ENCODE results near the gene INPP4B.
"Not testable (repeated sequence)": the region's sequence is repeated elsewhere in the genome, so short reads cannot be mapped to it uniquely, and the experiment has no call there.

INPP4B gene

DNA sequence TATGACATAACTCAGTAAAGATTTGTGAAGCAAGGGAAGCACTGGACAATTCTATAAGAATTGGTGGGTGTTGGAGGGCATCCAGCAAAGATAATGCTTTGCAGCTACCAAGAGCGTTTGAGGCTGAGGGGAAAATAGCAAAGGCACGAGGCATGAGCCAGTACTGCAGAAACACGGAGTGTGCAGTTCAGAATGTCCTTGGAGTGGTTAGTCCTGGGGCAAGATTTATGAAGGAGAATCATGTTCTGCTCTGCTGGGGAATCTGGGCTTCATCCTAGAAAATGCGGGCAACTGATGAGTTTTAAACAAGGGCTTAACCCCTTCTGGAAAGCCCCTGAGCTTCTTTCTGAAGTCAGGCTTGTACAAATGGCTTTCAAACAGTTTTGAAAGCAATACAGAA is 757.2 kb downstream of the INPP4B start:
- no peak for DNase-seq (ENCODE audit: low read depth in 2 of 2)

GRCh38 chr4:142085513-142086292 is 760.4 kb downstream of the INPP4B start:
- DNase-seq (ENCODE audit: low read depth in 2 of 2) = no peak

GRCh38 chr4:142083264-142083663 is 762.8 kb downstream of the INPP4B start:
- no peak for DNase-seq (ENCODE audit: low read depth in 2 of 2)

GRCh38 chr4:142081025-142081424 is 765.1 kb downstream of the INPP4B start:
- no peak for DNase-seq (ENCODE audit: low read depth in 2 of 2)

DNA sequence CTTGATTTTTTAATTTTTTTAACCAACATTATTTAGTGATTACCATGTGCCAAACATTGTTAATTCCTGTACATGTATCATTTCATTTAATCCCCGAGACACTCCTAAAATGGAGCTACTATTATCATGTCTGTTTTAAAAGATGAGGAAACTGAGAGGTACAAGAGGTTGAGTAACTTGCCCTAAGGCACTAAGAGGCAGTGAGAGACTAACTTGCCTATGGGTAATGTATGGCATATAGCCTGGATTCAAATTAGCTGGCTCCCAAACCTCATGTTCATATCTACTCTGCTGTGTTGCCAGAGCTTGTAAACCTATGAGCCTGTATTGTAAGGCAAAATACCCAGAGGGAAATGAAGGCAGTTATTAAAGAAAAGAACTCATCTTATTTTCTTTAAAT is 766.1 kb downstream of the INPP4B start:
- no peak for DNase-seq (ENCODE audit: low read depth in 2 of 2)

DNA sequence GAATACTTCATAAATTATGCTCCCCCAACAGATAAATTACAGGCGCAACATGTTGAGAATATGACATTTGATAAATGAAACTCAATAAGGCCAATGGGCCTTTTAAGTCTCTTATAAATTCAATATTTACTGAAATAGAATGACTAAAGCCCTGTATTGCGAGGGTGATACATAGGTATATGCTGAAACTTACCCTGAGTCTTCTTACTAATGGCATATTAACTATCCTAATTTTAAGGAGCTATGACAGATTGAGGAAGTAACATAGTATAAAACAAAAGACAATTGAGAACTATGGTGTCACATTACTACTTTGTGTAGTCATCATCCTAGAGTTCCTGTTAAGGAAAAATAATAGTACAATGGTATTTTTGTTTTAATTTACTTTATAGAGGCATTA is 769.1 kb downstream of the INPP4B start:
- DNase-seq (ENCODE audit: low read depth in 2 of 2) = no peak

DNA sequence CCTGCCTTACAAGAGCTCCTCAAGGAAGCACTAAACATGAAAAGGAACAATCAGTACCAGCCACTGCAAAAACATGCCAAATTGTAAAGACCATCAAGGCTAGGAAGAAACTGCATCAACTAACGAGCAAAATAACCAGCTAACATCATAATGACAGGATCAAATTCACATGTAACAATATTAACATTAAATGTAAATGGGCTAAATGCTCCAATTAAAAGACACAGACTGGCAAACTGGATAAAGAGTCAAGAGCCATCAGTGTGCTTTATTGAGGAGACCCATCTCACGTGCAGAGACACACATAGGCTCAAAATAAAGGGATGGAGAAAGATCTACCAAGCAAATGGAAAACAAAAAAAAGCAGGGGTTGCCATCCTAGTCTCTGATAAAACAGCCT is 777.8 kb downstream of the INPP4B start:
- DNase-seq (ENCODE audit: low read depth in 2 of 2) = not testable (repeated sequence)

GRCh38 chr4:142066562-142066961 is 779.5 kb downstream of the INPP4B start:
- not testable (repeated sequence) for DNase-seq (ENCODE audit: low read depth in 2 of 2)

GRCh38 chr4:142065086-142065647 is 780.9 kb downstream of the INPP4B start:
- DNase-seq (ENCODE audit: low read depth in 2 of 2) = no peak

DNA sequence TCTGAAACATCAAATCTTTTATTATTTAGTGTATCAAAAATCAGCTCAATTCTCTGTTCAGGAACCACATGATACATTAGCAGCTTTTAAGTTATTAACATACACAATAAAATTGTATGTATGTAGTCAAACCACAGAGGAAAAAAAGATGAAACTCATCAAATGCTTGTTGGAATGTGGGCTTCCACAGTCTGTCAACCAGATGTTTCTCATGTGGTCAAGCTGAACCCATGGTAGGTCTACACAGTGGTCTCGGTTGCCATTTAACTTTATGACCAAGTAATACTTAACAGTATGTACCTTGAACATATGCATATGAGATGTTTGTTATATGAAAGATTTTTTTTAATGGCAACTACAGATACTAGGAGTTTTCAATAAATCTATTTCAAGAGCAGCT is 781.9 kb downstream of the INPP4B start:
- no peak for DNase-seq (ENCODE audit: low read depth in 2 of 2)

DNA sequence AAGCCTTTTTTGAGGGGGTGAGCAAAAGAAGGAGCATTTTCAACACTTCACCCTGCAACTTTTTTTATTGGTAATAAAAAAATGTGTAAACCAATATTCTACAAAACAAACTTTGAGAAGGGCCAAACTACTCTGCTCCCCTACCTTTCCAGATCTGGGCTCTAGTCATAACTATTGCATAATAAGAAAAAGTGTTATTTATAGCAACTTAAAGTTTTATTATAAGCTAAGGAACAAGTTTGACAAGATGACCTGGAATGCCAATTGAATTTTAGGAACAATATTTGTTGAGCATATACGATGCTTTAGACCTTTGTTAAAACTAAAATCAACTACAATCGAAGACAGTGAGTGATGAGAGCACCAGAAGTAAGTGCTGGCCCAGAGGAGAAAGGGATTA is 800.1 kb downstream of the INPP4B start:
- no peak for DNase-seq (ENCODE audit: low read depth in 2 of 2)

DNA sequence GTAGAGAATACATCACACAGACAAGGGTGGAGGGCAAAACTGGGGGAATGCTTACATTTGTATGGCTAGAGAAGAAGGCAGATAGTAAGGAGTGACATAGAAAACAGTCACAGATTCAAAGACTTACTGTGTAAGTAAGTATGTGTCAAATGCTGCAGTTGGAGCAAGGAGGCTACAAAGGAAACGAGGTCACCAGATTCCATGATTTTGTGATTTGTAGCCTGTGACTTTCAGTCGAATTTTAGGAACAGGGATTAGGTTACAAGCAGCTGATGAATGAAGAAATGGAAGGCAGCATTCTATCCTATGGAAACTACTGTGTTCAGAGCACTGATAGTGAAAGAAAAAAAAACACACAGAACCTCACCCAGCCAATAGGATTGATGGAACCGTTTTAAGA is 801.8 kb downstream of the INPP4B start:
- DNase-seq (ENCODE audit: low read depth in 2 of 2) = no peak

GRCh38 chr4:142043509-142043908 is 802.6 kb downstream of the INPP4B start:
- DNase-seq (ENCODE audit: low read depth in 2 of 2) = no peak

DNA sequence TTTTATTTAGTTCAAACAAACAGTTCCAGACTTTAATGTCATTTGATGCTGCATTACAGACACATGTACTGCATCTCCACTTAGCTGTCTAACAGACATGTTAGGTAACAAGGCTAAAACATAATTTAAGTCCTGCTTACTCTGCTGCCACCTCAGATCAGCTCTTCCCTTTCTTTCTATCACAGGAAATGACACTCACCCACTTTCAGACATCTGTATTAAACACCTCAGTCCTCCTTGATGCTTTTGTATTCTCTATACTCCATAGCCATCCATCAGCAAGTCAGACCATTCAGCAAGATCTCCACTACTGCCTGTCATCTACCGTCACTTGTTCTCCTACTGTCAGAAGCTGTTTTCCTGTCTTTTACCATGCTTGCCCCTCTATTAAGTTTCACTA is 804.3 kb downstream of the INPP4B start:
- DNase-seq (ENCODE audit: low read depth in 2 of 2) = no peak

- no peak for DNase-seq (ENCODE audit: low read depth in 2 of 2)
Observed at GRCh38 chr4:142040043-142040442, 806.1 kb downstream of the INPP4B start.

GRCh38 chr4:142036795-142037583 is 809.1 kb downstream of the INPP4B start:
- DNase-seq (ENCODE audit: low read depth in 2 of 2) = no peak

- no peak for DNase-seq (ENCODE audit: low read depth in 2 of 2)
Observed at GRCh38 chr4:142035566-142035965, 810.5 kb downstream of the INPP4B start.

DNA sequence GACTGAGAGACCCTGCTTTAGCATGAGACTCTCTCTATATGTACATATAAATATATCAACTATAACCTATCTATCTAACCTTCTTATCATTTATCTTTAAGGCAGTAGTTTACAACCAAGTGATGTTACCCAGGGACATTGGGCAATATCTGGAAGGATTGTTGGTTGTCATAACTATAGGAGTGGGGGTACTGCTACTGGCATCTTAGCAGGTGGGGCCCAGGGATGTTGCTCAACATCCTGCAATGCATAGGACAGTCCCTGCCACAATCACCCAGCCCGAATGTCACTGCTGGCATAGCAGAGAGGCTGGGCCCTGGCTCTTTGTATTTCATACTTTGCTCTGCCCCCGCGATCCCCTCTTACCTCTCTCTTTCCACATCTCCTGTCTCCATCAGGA is 812.0 kb downstream of the INPP4B start:
- DNase-seq (ENCODE audit: low read depth in 2 of 2) = no peak

- DNase-seq (ENCODE audit: low read depth in 2 of 2) = no peak
Observed at GRCh38 chr4:142030010-142030409, 816.1 kb downstream of the INPP4B start.

DNA sequence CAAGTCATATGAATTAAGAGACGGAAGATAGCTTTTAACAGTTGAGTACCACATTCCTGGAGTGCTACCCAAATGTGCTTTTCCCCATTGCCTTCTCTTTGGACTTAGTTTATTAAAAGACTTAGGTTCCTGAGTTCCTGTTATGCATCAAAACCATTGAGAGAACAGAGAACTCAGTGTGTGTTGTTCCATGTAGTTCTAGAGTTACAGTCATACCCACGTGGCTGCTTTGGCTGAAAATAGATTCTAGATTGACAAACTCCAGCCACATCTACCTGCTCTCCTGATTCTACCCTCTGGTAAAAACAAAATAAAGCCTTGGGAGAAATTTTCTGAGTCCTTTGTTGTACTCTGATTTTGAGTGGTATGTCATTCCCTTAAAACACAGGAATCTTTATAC is 824.3 kb downstream of the INPP4B start:
- DNase-seq (ENCODE audit: low read depth in 2 of 2) = no peak

GRCh38 chr4:142021181-142021580 is 824.9 kb downstream of the INPP4B start:
- no peak for DNase-seq (ENCODE audit: low read depth in 2 of 2)

- no peak for DNase-seq (ENCODE audit: low read depth in 2 of 2)
Observed at GRCh38 chr4:142016031-142016430, 830.1 kb downstream of the INPP4B start.

DNA sequence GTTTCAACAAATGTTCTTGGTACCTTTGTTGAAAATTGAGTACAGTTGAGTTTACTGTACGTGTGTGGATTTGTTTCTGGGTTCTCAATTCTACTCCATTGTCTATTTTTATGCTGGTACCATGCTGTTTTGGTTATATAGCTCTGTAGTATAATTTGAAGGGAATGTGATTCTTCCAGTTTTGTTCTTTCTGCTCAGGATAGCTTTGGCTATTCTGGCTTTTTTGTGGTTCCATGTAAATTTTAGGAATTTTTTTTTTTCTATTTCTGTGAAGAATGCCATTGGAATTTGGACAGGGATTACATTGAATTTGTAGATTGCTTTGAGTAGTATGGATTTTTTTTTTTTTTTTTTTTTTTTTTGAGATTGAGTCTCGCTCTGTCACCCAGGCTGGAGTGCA is 836.4 kb downstream of the INPP4B start:
- no peak for DNase-seq (ENCODE audit: low read depth in 2 of 2)

All from stimulated activated CD8-positive, alpha-beta memory T cell treated with anti-CD3 and anti-CD28 coated beads, Interleukin-2, amount 100 ng/mL, for 1 hour (primary cell).